ENCODE measurements around the gene CPED1.

Gene CPED1

DNA sequence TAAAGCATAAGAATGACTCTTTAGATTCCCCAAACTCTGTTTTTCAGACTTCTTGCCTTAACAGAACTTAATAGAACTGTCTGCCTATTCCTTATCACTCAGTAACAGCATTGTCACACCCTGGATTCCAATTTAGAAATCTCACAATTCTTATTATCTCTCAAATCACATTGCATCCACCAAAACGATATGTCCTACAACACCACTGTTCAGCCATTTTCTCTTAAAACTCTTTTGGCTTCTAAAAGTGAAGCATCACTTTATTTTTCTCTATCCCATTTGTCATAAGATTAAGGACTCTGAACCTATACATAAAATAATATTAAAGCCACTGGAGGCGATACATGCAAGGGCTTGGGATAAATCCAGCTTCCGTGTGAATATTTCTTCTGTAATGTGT lies 1.2 kb upstream of the CPED1 start:
- TF ChIP-seq, protein P1, sequence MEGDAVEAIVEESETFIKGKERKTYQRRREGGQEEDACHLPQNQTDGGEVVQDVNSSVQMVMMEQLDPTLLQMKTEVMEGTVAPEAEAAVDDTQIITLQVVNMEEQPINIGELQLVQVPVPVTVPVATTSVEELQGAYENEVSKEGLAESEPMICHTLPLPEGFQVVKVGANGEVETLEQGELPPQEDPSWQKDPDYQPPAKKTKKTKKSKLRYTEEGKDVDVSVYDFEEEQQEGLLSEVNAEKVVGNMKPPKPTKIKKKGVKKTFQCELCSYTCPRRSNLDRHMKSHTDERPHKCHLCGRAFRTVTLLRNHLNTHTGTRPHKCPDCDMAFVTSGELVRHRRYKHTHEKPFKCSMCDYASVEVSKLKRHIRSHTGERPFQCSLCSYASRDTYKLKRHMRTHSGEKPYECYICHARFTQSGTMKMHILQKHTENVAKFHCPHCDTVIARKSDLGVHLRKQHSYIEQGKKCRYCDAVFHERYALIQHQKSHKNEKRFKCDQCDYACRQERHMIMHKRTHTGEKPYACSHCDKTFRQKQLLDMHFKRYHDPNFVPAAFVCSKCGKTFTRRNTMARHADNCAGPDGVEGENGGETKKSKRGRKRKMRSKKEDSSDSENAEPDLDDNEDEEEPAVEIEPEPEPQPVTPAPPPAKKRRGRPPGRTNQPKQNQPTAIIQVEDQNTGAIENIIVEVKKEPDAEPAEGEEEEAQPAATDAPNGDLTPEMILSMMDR (conservative IDR thresholded peaks at IDR 0.05; ENCODE audit: low read length): no peak
- H3K4me3 ChIP-seq (ENCODE audit: low read length): no peak overlapping the region
- no peak for DNase-seq (ENCODE audit: low read depth)

DNA sequence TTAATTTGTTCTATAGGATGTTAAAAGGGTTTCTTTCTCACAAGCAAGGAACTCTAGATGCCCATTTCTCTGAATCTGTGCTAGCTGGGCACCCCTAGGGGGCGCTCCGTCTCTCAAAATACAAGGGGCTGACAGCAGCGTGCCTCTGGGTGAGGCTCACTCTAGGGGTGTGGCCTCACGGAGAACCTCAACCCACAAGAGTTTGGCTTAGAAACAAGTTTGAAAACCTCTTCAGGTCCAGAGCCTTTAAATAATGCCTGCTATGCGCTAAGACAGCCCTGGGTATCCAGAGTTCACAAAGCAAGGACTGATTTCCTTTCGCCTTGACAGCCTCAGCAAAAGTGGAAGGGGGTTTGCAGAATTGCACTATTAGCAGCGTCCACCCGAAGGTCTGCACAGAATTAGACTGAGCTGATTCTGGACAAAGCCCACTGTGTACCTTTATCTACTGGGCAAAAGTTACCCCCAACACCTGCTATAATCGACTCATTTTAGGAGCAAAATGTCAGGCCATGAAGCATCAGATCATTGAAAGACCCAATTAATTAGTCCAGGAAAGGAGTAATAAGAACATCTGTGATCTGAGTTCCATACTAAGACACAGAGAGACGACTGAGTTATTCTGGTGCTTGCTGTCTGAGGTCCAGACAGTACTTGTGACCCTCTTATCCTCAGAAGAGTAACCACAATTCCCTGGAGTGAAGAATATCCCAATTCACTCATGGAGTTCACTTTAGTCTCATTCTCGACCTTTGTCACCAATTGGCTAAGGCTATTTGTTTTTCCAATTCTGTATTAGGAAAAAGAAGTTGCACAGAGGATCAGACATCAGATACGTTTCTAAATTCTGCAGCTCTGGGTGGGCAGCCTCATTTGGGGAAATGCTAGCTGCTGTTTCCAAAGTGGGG lies 574 bp upstream of the CPED1 start:
- TF ChIP-seq, protein P1 (conservative IDR thresholded peaks at IDR 0.05; ENCODE audit: low read length): peak; percentile 98
- peak; percentile 95 for DNase-seq (ENCODE audit: low read depth)
- peak overlapping the region; percentile 68 for H3K4me3 ChIP-seq (ENCODE audit: low read length)

DNA sequence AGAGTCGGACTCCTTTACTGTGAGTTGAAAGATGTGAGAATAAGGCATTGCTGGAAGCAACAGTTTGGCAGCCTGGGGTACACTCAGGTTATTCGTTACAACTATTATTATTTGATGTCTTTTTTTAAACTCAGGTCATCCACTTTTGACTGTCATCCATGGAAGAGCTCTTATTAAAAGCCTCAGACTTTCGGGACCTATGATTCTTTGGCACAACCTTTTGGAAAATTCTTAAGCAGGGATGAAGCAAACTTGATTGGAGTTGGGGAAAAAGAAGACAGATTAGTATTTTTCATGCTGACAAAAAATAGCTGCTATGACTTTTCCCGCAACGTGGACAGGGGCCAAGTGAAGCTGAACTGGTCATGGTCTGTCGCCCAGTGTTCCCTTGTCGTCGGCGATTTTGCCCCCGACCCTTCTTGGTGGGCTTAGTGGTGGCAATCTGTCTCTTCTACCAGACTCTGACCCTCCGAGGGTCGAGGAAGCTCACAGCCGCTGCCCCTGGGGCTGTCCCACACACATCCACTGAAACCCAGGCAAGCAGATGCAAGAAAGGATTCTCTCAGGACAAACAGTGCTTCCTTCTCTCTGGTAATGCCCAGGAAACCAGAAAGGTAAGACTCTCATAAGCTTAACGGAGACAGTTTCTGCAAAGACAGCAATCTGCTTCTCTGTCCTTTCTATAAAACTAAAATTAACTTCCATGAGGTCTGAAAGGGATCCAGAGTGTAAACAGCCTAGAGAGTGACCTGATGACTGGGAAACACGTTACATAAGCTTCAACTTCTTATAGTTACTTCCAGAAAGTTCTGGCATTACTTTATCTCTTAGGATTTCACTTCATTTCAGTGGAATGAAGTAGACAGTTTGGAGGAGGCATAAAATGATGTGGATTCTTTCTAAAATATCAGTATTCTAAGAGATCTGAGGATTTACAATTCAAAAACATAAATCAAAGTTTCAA lies 1.0 kb downstream of the CPED1 start:
- TF ChIP-seq, protein P1 (conservative IDR thresholded peaks at IDR 0.05; ENCODE audit: low read length): no peak
- DNase-seq (ENCODE audit: low read depth): no peak
- H3K4me3 ChIP-seq (ENCODE audit: low read length): peak overlapping the region; percentile 68

DNA sequence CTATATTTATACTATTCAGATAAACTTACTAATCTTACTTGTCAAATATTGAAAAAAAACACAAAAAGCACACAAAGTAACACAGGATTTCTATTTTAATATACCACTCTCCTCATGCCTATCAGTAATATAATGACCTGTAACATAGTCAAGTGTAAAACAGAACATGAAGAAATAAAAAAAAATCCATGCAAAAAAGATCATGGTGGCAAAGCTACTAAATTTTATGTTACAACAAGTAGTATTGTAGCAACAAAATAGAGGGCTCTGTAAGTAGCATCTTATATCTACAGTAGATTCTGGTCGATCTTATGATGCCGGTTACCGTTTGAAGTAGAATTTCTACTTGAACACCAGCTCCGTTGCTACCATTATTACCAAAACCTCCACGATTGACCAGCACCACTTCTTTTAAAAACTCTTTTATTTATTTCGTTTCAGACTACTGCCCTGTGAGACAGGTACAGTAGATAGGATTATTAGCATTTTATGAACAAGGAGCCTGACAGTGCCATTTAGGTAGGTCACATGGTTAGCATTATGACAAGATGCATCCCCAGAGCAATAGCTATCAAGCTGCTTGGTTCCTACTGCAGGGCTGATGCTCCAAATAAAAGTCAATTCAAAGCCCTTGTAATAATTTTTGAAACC lies 2.1 kb downstream of the CPED1 start:
- DNase-seq (ENCODE audit: low read depth): no peak
- TF ChIP-seq, protein P1 (conservative IDR thresholded peaks at IDR 0.05; ENCODE audit: low read length): no peak
- H3K4me3 ChIP-seq (ENCODE audit: low read length): peak overlapping the region; percentile 68

DNA sequence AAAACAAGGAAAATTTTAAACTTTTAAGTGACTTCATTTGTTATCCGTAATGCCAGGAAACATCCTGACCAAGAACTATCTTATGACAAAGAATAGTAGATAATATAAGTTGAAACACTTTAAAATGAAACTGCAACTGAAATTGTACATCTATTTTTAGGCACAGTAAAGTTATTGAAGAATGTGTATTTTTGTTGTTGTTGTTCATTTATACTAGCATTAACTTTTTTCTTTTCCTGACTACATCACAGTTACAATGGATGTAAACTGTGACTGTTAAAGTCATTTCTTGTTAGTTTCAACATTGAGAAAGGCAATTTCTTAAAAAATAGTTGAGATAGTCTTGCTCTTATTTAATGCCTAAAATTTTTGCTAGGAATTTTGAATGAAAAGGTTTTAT lies 2.6 kb downstream of the CPED1 start:
- H3K4me3 ChIP-seq (ENCODE audit: low read length): peak overlapping the region; percentile 68
- no peak for DNase-seq (ENCODE audit: low read depth)
- TF ChIP-seq, protein P1 (conservative IDR thresholded peaks at IDR 0.05; ENCODE audit: low read length): no peak

DNA sequence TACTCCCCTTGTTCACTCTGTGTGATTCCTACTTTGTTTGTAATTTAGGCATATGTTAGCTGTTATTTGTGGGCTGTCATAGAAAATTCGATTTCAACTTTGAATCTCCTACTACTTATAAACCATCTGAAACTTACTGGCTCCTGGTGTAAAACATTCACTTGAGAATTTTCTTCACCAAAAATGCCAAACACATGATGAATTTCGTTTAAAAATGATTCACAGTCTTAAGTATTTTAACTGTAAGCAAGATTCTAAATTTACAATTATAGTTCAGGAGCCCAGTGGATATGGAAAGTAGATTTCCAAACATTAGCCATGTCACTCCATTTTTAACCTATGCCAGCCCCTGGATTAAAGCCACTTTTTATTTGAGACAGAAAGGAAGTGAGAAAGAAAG lies 3.1 kb downstream of the CPED1 start:
- peak; percentile 76 for DNase-seq (ENCODE audit: low read depth)
- peak overlapping the region; percentile 68 for H3K4me3 ChIP-seq (ENCODE audit: low read length)
- TF ChIP-seq, protein P1 (conservative IDR thresholded peaks at IDR 0.05; ENCODE audit: low read length): no peak

Measured in AG10803 (cell line).